Activated CD8-positive, alpha-beta T cell treated with anti-CD3 and anti-CD28 coated beads for 36 hours (primary cell): ENCODE results near the gene ZFHX3. TPM values are rescaled to one million over a fixed set of nuclear protein-coding genes. Genes with fewer than 3 reads are reported as not detected.

Experiments used
- ATAC-seq: fragments of 200-7000 bp; cut with Tn5 transposase; one replicate; pipeline ENCODE4 v1.10.0; 2021; ENCODE audit warnings: mild to moderate bottlenecking, moderate library complexity
- CTCF ChIA-PET: fragments of 350-600 bp; sonication (Branson Sonifier 250); formaldehyde crosslinking; loops from one replicate; lab custom pipeline; 2021; ENCODE audit warnings: antibody characterized with exemption; lab: Charles Lee
- POLR2A ChIA-PET: fragments of 350-600 bp; sonication (Branson Sonifier 250); formaldehyde crosslinking; loops from one replicate; lab custom pipeline; 2021; ENCODE audit warnings: antibody characterized with exemption; lab: Charles Lee
- DNase-seq: peaks from one replicate; pipeline ENCODE4 v3.0.0-alpha.2; 2020
- H3K27ac Mint-ChIP-seq: one replicate; pipeline ENCODE4 v1.8.0; 2021; ENCODE audit warnings: mild to moderate bottlenecking, mixed read lengths
- H3K27me3 Mint-ChIP-seq: one replicate; pipeline ENCODE4 v1.8.0; 2021; ENCODE audit warnings: mixed read lengths
- H3K36me3 Mint-ChIP-seq: one replicate; pipeline ENCODE4 v1.8.0; 2021; ENCODE audit warnings: low read depth, mixed read lengths
- H3K4me1 Mint-ChIP-seq: one replicate; pipeline ENCODE4 v1.8.0; 2021; ENCODE audit warnings: low read depth, mixed read lengths
- H3K4me3 Mint-ChIP-seq: one replicate; pipeline ENCODE4 v1.8.0; 2021; ENCODE audit warnings: mild to moderate bottlenecking, moderate library complexity, mixed read lengths
- H3K9me3 Mint-ChIP-seq: one replicate; pipeline ENCODE4 v1.8.0; 2021; ENCODE audit warnings: mixed read lengths
- intact Hi-C: fragments of 100-400 bp; cut with micrococcal nuclease; formaldehyde crosslinking; loops from one replicate; pipeline ENCODE4 v1.10.0; 2022
- total RNA-seq, 2 experiments: library from RNA; stranded (reverse); gene quantifications; one replicate each; pipeline ENCODE4 v1.2.3, GENCODE V29; 2021
- TF ChIP-seq, protein P1 (sequence below): fragments of 200-600 bp; IDR thresholded peaks from one replicate; pipeline ENCODE4 v1.8.0; 2022; ENCODE audit warnings: antibody characterized with exemption, mild to moderate bottlenecking

Gene ZFHX3
- total RNA-seq, 2 experiments from 2014 or later, result 0.16 to 0.25 TPM

DNA sequence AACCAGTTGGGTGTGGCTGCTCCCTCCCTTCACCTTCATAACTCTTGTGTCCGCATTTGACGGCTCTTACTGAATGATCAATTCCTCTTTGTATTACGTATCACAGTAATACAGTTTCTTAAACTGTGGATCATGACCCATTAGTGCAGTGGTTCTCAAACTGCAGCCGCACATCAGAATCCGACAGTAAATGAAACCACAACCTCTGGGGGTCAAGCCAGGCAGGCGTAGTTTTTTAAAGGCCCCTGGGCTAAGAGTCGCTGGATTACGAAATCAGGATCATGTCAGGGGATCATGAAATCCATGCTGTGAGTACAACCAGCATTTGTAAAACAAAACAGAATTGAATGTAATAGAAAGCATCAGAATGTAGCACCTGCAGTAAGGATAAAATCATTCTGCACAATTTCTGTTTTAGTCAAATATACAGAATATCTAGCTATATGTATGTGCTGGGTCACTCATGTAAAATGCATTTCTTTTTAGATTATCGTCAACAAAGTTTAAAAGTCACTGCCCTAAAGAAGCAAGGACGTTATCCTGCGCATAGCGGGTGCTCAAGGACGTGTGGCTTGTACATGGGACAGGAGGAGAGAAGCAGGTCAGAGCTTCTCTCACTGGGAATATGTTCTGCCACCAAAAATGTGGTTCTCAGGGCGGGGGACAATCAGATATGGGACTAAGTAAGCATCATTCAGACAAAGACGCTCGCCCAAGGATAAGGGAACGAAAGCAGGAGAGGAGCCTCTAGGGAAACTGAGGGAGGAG lies 113.1 kb downstream of the ZFHX3 start:
- ChIA-PET CTCF (interaction anchor here (1.2 kb wide), 1 partner anchor 103 kb away, joined by 3 read pairs; no protein-coding TSS in a partner anchor), POLR2A (no interaction called here)
- intact Hi-C loops, result no loop called here
- DNase-seq, result no peak
- no peak overlapping the region for H3K4me3 Mint-ChIP-seq
- H3K36me3 Mint-ChIP-seq, result no peaks in the 10 kb centered on the region
- no peak overlapping the region for H3K27ac Mint-ChIP-seq
- TF ChIP-seq, protein P1, sequence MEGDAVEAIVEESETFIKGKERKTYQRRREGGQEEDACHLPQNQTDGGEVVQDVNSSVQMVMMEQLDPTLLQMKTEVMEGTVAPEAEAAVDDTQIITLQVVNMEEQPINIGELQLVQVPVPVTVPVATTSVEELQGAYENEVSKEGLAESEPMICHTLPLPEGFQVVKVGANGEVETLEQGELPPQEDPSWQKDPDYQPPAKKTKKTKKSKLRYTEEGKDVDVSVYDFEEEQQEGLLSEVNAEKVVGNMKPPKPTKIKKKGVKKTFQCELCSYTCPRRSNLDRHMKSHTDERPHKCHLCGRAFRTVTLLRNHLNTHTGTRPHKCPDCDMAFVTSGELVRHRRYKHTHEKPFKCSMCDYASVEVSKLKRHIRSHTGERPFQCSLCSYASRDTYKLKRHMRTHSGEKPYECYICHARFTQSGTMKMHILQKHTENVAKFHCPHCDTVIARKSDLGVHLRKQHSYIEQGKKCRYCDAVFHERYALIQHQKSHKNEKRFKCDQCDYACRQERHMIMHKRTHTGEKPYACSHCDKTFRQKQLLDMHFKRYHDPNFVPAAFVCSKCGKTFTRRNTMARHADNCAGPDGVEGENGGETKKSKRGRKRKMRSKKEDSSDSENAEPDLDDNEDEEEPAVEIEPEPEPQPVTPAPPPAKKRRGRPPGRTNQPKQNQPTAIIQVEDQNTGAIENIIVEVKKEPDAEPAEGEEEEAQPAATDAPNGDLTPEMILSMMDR, result no peak
- H3K4me1 Mint-ChIP-seq, result peaks cover 4% of the 10 kb centered on the region
- no peak for ATAC-seq
- no peaks in the 10 kb centered on the region for H3K27me3 Mint-ChIP-seq
- H3K9me3 Mint-ChIP-seq, result no peaks in the 10 kb centered on the region

DNA sequence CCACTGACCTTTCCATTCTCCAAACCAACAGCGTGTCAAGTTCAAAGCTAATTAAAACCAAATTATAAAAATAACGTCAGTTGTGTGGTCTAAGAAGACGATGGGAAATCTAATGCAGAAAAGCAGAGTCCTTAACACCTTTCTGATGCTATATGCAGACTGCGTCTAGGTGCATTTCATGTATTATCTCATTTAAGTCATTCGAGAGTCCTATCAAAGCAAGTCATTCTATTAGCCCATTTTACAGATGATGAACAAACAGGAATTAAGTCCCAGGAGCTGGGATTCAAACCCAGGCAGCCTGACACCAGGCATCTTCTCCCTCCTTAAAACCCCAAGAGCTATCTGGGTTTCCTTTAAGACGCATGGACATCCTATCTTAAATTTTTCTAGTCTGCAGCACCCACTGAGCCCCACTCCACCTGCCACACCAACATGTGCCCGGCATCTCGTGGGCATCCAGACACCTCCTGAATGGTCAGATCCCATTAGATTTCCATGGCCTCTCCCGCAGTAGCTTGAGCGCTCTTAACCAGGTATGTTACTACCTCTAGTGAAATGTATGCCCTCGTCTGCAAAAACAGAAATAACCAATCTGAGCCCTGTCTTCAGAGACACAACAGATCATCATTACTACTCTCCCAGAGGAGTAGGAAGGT lies 115.1 kb downstream of the ZFHX3 start:
- TF ChIP-seq, protein P1, result no peak
- intact Hi-C loops, result no loop called here
- Mint-ChIP-seq H3K4me1 (peaks cover 4% of the 10 kb centered on the region), H3K27ac (no peak overlapping the region), H3K36me3 (no peaks in the 10 kb centered on the region), H3K4me3 (no peak overlapping the region), H3K9me3 (no peaks in the 10 kb centered on the region), H3K27me3 (no peaks in the 10 kb centered on the region)
- ATAC-seq (no peak), DNase-seq (no peak)
- ChIA-PET CTCF (no interaction called here), POLR2A (no interaction called here)

DNA sequence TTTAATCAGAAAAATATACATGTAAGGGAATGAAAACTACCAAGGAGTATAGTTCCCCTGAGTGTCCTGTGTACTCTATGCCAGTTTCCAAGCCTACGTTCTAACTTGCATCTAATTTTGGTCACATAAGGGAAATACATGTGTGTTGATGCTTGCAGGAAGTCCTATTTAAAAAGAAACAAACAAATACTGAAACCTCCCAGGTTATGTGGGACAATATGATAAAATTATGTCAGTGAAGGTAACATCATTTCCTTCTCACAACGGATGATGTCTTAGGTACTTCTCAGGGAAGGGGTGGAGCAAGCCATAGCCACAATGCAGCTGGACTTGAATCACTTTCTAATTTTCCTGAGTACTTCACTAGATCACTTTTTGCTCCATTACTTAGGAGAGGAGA lies 115.9 kb downstream of the ZFHX3 start:
- TF ChIP-seq, protein P1, result no peak
- Mint-ChIP-seq H3K36me3 (no peaks in the 10 kb centered on the region), H3K4me1 (peaks cover 4% of the 10 kb centered on the region), H3K4me3 (no peak overlapping the region), H3K27ac (no peak overlapping the region), H3K27me3 (no peaks in the 10 kb centered on the region), H3K9me3 (no peaks in the 10 kb centered on the region)
- intact Hi-C loops, result no loop called here
- CTCF ChIA-PET, result no interaction called here
- ATAC-seq (no peak), DNase-seq (no peak)
- POLR2A ChIA-PET, result no interaction called here

DNA sequence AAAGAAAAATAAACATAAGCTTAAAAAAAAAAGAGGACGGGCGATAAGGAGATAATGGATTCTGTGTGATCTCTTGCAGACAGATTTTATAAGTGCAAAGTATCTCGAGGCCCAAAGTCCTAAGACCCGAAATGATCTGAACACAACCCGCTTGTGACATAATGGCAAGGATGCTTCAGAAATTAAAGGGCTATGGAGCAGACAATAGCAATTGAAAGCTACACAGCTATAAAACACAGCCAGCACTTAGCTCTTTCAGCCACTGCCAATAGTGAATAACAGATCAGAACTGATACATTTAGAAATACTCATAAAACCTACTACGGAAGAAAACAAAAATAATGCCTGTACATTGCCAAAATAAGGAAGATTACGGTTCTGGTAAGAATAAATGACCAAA lies 117.5 kb downstream of the ZFHX3 start:
- CTCF ChIA-PET, result no interaction called here
- intact Hi-C loops, result no loop called here
- Mint-ChIP-seq H3K9me3 (no peaks in the 10 kb centered on the region), H3K36me3 (no peaks in the 10 kb centered on the region), H3K4me1 (peaks cover 4% of the 10 kb centered on the region), H3K4me3 (no peak overlapping the region), H3K27me3 (no peaks in the 10 kb centered on the region), H3K27ac (no peak overlapping the region)
- DNase-seq, result no peak
- TF ChIP-seq, protein P1, result no peak
- no peak for ATAC-seq
- POLR2A ChIA-PET, result no interaction called here
